HepG2 (cell line): ENCODE results near the gene KXD1. TPM values are rescaled to one million over a fixed set of nuclear protein-coding genes. Genes with fewer than 3 reads are reported as not detected.

Experiments used
- AGO2 ChIP-seq: fragments of 200-400 bp; formaldehyde crosslinking; optimal IDR thresholded peaks from 2 replicates; pipeline ENCODE3; 2017; ENCODE audit warnings: mild to moderate bottlenecking, low read depth, low read length, moderate library complexity
- HMG20A ChIP-seq: IDR thresholded peaks from 2 replicates; pipeline ENCODE4 v1.6.1; 2016; ENCODE audit warnings: borderline replicate concordance
- KMT2A ChIP-seq: sonication (generic); formaldehyde crosslinking; IDR thresholded peaks from 2 replicates; pipeline ENCODE4 v1.4.0; 2020; ENCODE audit warnings: missing genetic modification reagents
- MAF1 ChIP-seq: sonication (generic); formaldehyde crosslinking; IDR thresholded peaks from 2 replicates; pipeline ENCODE4 v1.5.0; 2020; ENCODE audit warnings: missing genetic modification reagents, borderline replicate concordance
- RELA ChIP-seq: sonication (generic); formaldehyde crosslinking; IDR thresholded peaks from 2 replicates; pipeline ENCODE4 v1.4.0; 2020; ENCODE audit warnings: missing genetic modification reagents
- TARDBP ChIP-seq: sonication (generic); formaldehyde crosslinking; IDR thresholded peaks from 2 replicates; pipeline ENCODE4 v1.8.0; 2022; ENCODE audit warnings: mild to moderate bottlenecking, missing genetic modification reagents
- ZNF563 ChIP-seq: sonication (generic); formaldehyde crosslinking; IDR thresholded peaks from 2 replicates; pipeline ENCODE4 v1.8.0; 2022; ENCODE audit warnings: mild to moderate bottlenecking, moderate library complexity, missing genetic modification reagents
- ZNF567 ChIP-seq: sonication (generic); formaldehyde crosslinking; IDR thresholded peaks from 2 replicates; pipeline ENCODE4 v1.8.1; 2023; ENCODE audit warnings: mild to moderate bottlenecking, missing genetic modification reagents, borderline replicate concordance
- ZNF883 ChIP-seq: sonication (generic); formaldehyde crosslinking; IDR thresholded peaks from 2 replicates; pipeline ENCODE4 v1.5.1; 2020; ENCODE audit warnings: mild to moderate bottlenecking, missing genetic modification reagents; ENCODE audit errors: not compliant biosample characterization
- ZSCAN29 ChIP-seq: sonication (generic); formaldehyde crosslinking; conservative IDR thresholded peaks from 2 replicates; pipeline ENCODE4 v1.4.0; 2020; ENCODE audit warnings: mild to moderate bottlenecking, missing genetic modification reagents
- polyA plus RNA-seq, 8 experiments: library from polyadenylated mRNA; depleted of rRNA in 3 of 8; stranded (reverse) in 7 of 8; unstranded in 1 of 8; fragments of >200 nt; fragmentation: Illumina TruSeq in 4 of 8; extraction: Trizol in 4 of 8; gene quantifications; 2 replicates each; pipeline versions ENCODE4 v1.2.1 to v1.2.3, GENCODE V29; 2011 to 2016; ENCODE audit warnings: low read depth in 4 of 8, missing spikeins in 1 of 8, mixed read lengths in 1 of 8; ENCODE audit not compliant: insufficient read depth in 1 of 8
- total RNA-seq, 5 experiments: library from RNA; depleted of rRNA; stranded (reverse); fragments of >200 nt; fragmentation: Illumina TruSeq; extraction: Trizol; gene quantifications; 2 replicates each; pipeline ENCODE4 v1.2.3, GENCODE V29; 2016; ENCODE audit warnings: low read depth in 1 of 5
- TF ChIP-seq, protein P1 (sequence below): sonication (generic); formaldehyde crosslinking; IDR thresholded peaks from 2 replicates; pipeline ENCODE4 v1.4.0; 2020; ENCODE audit warnings: mild to moderate bottlenecking, missing genetic modification reagents
- TF ChIP-seq, protein P2 (sequence below): sonication (generic); formaldehyde crosslinking; IDR thresholded peaks from 2 replicates; pipeline ENCODE4 v1.8.0; 2022; ENCODE audit warnings: missing genetic modification reagents, low read depth, mild to moderate bottlenecking, borderline replicate concordance
- TF ChIP-seq, protein P3 (sequence below): sonication (generic); formaldehyde crosslinking; IDR thresholded peaks from 2 replicates; pipeline ENCODE4 v1.9.0; 2021; ENCODE audit warnings: missing genetic modification reagents, mild to moderate bottlenecking, borderline replicate concordance
- TF ChIP-seq, protein P4 (sequence below), 2 experiments: sonication (generic) in 1 of 2; formaldehyde crosslinking in 1 of 2; IDR thresholded peaks; 2 replicates each; pipeline versions ENCODE4 v1.6.1 to v1.9.0; 2014 to 2022; ENCODE audit warnings: antibody characterized with exemption in 1 of 2, borderline replicate concordance in 1 of 2, inconsistent platforms in 1 of 2, low read depth in 1 of 2, missing genetic modification reagents in 1 of 2

The KXD1 gene
- total and polyA plus RNA-seq, 2 of the 13 experiments (the other 11 are each of a cell fraction or from before 2014, with no cell fraction given): 44.6 to 143 TPM

DNA sequence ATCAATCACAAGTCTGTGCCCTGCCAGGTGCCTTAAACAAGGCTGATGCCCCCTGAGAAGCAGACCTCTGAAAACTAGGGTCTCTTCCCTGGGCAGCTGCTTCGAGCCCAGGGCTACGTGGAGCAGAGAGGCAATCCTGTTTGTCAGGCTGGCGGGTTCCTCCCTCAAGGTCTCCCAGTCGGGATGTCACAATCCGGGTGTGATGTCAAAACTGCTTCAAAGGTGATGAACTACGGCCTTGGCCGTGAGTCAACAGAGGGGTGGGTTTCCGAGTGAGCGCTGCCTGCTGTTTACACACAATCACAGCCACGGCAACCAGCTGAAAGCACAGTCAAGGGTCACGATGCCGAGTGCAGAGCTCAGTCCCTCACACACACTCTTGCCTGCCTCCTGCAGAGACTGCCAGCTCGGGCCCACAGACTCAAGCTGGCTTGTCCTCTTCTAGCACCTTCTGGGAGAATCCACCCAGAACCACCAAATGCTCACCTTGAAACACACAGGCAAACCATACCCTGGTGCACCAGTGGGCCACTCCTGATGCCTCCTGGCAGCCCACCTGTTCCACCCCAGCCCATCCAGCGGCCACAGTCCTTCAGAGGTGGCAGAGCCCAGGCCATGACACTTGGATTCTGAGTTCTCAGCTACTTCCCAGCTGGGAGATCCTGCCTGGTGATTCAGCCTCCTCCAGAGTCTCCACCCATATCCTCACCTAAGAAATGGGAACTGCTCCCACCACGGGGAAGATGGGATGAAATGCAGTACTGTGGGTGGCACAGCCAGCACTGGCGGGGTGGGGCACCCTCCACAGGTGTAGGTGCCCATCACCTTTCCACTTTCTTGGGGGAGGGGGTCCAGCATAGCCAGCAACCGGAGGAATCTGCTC lies 42.6 kb upstream of the KXD1 start (continued):
- TF ChIP-seq, protein P1, sequence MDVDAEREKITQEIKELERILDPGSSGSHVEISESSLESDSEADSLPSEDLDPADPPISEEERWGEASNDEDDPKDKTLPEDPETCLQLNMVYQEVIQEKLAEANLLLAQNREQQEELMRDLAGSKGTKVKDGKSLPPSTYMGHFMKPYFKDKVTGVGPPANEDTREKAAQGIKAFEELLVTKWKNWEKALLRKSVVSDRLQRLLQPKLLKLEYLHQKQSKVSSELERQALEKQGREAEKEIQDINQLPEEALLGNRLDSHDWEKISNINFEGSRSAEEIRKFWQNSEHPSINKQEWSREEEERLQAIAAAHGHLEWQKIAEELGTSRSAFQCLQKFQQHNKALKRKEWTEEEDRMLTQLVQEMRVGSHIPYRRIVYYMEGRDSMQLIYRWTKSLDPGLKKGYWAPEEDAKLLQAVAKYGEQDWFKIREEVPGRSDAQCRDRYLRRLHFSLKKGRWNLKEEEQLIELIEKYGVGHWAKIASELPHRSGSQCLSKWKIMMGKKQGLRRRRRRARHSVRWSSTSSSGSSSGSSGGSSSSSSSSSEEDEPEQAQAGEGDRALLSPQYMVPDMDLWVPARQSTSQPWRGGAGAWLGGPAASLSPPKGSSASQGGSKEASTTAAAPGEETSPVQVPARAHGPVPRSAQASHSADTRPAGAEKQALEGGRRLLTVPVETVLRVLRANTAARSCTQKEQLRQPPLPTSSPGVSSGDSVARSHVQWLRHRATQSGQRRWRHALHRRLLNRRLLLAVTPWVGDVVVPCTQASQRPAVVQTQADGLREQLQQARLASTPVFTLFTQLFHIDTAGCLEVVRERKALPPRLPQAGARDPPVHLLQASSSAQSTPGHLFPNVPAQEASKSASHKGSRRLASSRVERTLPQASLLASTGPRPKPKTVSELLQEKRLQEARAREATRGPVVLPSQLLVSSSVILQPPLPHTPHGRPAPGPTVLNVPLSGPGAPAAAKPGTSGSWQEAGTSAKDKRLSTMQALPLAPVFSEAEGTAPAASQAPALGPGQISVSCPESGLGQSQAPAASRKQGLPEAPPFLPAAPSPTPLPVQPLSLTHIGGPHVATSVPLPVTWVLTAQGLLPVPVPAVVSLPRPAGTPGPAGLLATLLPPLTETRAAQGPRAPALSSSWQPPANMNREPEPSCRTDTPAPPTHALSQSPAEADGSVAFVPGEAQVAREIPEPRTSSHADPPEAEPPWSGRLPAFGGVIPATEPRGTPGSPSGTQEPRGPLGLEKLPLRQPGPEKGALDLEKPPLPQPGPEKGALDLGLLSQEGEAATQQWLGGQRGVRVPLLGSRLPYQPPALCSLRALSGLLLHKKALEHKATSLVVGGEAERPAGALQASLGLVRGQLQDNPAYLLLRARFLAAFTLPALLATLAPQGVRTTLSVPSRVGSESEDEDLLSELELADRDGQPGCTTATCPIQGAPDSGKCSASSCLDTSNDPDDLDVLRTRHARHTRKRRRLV: peak; percentile 91; the same call in 1 of the 2 replicates
- TF ChIP-seq, protein P2, sequence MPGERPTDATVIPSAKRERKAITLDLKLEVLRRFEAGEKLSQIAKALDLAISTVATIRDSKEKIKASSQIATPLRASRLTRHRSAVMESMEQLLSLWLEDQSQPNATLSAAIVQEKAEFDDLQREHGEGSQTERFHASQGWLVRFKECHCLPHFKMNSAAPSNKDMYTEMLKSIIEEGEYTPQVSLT: no peak
- TF ChIP-seq MAF1 (CRISPR knock-in tag) (peak; percentile 83; the same call in 1 of the 2 replicates), KMT2A (CRISPR knock-in tag) (peak; percentile 93), AGO2 (no peak), ZNF563 (peak; percentile 67; the same call in 1 of the 2 replicates), RELA (CRISPR knock-in tag) (peak; percentile 85), TARDBP (CRISPR knock-in tag) (peak; percentile 100), HMG20A (CRISPR knock-in tag) (peak; percentile 100), ZNF883 (CRISPR knock-in tag) (peak; percentile 37), ZSCAN29 (CRISPR knock-in tag) (peak; percentile 94), ZNF567 (peak; percentile 64; the same call in 1 of the 2 replicates)
- TF ChIP-seq, protein P3, sequence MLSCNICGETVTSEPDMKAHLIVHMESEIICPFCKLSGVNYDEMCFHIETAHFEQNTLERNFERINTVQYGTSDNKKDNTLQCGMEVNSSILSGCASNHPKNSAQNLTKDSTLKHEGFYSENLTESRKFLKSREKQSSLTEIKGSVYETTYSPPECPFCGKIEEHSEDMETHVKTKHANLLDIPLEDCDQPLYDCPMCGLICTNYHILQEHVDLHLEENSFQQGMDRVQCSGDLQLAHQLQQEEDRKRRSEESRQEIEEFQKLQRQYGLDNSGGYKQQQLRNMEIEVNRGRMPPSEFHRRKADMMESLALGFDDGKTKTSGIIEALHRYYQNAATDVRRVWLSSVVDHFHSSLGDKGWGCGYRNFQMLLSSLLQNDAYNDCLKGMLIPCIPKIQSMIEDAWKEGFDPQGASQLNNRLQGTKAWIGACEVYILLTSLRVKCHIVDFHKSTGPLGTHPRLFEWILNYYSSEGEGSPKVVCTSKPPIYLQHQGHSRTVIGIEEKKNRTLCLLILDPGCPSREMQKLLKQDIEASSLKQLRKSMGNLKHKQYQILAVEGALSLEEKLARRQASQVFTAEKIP (CRISPR knock-in tag): no peak
- TF ChIP-seq, protein P4, sequence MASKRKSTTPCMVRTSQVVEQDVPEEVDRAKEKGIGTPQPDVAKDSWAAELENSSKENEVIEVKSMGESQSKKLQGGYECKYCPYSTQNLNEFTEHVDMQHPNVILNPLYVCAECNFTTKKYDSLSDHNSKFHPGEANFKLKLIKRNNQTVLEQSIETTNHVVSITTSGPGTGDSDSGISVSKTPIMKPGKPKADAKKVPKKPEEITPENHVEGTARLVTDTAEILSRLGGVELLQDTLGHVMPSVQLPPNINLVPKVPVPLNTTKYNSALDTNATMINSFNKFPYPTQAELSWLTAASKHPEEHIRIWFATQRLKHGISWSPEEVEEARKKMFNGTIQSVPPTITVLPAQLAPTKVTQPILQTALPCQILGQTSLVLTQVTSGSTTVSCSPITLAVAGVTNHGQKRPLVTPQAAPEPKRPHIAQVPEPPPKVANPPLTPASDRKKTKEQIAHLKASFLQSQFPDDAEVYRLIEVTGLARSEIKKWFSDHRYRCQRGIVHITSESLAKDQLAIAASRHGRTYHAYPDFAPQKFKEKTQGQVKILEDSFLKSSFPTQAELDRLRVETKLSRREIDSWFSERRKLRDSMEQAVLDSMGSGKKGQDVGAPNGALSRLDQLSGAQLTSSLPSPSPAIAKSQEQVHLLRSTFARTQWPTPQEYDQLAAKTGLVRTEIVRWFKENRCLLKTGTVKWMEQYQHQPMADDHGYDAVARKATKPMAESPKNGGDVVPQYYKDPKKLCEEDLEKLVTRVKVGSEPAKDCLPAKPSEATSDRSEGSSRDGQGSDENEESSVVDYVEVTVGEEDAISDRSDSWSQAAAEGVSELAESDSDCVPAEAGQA (IDR thresholded peaks at IDR 0.05; ENCODE audit: low read depth): peak; percentile 93
- TF ChIP-seq, protein P4 (CRISPR knock-in tag; IDR thresholded peaks at IDR 0.05; ENCODE audit: borderline replicate concordance): no peak
